GM23338 (cell line): ENCODE measurements around the gene NDUFAB1. TPM values are rescaled to one million over a fixed set of nuclear protein-coding genes. Genes with fewer than 3 reads are reported as not detected.

Experiments used
- ATAC-seq: fragments of 200-7000 bp; cut with Tn5 transposase; 3 replicates; pipeline ENCODE4 v1.9.1; 2020
- DNase-seq: peaks from one replicate; pipeline ENCODE4 v3.0.0-alpha.2; 2015; ENCODE audit warnings: low spot score
- H2AFZ ChIP-seq: fragments of 200-600 bp; sonication (generic); 2 replicates; pipeline ENCODE4 v1.8.0; 2016; ENCODE audit warnings: antibody characterized with exemption, mild to moderate bottlenecking, moderate library complexity
- H3F3A ChIP-seq: fragments of 200-600 bp; sonication (generic); replicated peaks from 2 replicates; pipeline ENCODE4 v1.8.0; 2017; ENCODE audit warnings: antibody characterized with exemption, mixed run types, low read depth
- H3K27ac ChIP-seq: fragments of 200-600 bp; sonication (generic); 2 replicates; pipeline ENCODE4 v1.6.1; 2016; ENCODE audit warnings: low read depth
- H3K27me3 ChIP-seq: fragments of 200-600 bp; sonication (generic); 2 replicates; pipeline ENCODE4 v1.8.0; 2016; ENCODE audit warnings: mild to moderate bottlenecking, mixed run types, moderate library complexity; ENCODE audit not compliant: insufficient read depth
- H3K36me3 ChIP-seq: fragments of 200-600 bp; sonication (generic); 2 replicates; pipeline ENCODE4 v1.8.0; 2016; ENCODE audit warnings: mild to moderate bottlenecking; ENCODE audit not compliant: insufficient read depth
- H3K4me1 ChIP-seq: fragments of 200-600 bp; sonication (generic); 2 replicates; pipeline ENCODE4 v1.8.0; 2016; ENCODE audit warnings: mild to moderate bottlenecking, moderate library complexity; ENCODE audit not compliant: insufficient read depth
- H3K4me2 ChIP-seq: fragments of 200-600 bp; sonication (generic); 2 replicates; pipeline ENCODE4 v1.7.1; 2017; ENCODE audit warnings: mixed run types
- H3K4me3 ChIP-seq: fragments of 200-600 bp; sonication (generic); 2 replicates; pipeline ENCODE4 v1.6.1; 2016; ENCODE audit warnings: mixed run types
- H3K79me2 ChIP-seq: fragments of 200-600 bp; sonication (generic); replicated peaks from 2 replicates; pipeline ENCODE4 v1.8.0; 2017; ENCODE audit warnings: mild to moderate bottlenecking; ENCODE audit not compliant: insufficient read depth
- H3K9me2 ChIP-seq: fragments of 200-600 bp; sonication (generic); 2 replicates; pipeline ENCODE4 v1.8.0; 2017; ENCODE audit not compliant: insufficient read depth
- H4K20me1 ChIP-seq: fragments of 200-600 bp; sonication (generic); replicated peaks from 2 replicates; pipeline ENCODE4 v1.8.0; 2017; ENCODE audit warnings: mild to moderate bottlenecking; ENCODE audit not compliant: insufficient read depth
- H3K27ac Mint-ChIP-seq: 2 replicates; pipeline ENCODE4 v1.8.0; 2020; ENCODE audit warnings: inconsistent platforms, mild to moderate bottlenecking, moderate library complexity, mixed read lengths
- H3K27me3 Mint-ChIP-seq: 3 replicates; pipeline ENCODE4 v1.8.0; 2022; ENCODE audit warnings: low read depth, mild to moderate bottlenecking, moderate library complexity, mixed read lengths, inconsistent platforms; ENCODE audit not compliant: insufficient read depth, poor library complexity
- H3K36me3 Mint-ChIP-seq: 3 replicates; pipeline ENCODE4 v1.8.0; 2021; ENCODE audit warnings: low read depth, mild to moderate bottlenecking, inconsistent platforms, moderate library complexity, mixed read lengths
- H3K4me1 Mint-ChIP-seq: 3 replicates; pipeline ENCODE4 v1.8.0; 2020; ENCODE audit warnings: mild to moderate bottlenecking, inconsistent platforms, mixed read lengths
- H3K4me3 Mint-ChIP-seq: 3 replicates; pipeline ENCODE4 v1.8.0; 2021; ENCODE audit warnings: moderate library complexity, mild to moderate bottlenecking, inconsistent platforms, mixed read lengths
- H3K9me3 Mint-ChIP-seq: 3 replicates; pipeline ENCODE4 v1.8.0; 2020; ENCODE audit warnings: moderate library complexity, mild to moderate bottlenecking, inconsistent platforms, mixed read lengths
- CREB1 ChIP-seq: fragments of 250-450 bp; sonication (Bioruptor Pico); IDR thresholded peaks from 2 replicates; pipeline ENCODE4 v1.5.0; 2020; ENCODE audit warnings: low read depth, mild to moderate bottlenecking, moderate library complexity
- ETS1 ChIP-seq: IDR thresholded peaks from 2 replicates; pipeline ENCODE4 v1.6.1; 2016; ENCODE audit warnings: antibody characterized with exemption
- EZH2 ChIP-seq: fragments of 200-600 bp; sonication (generic); IDR thresholded peaks from one replicate; pipeline ENCODE4 v1.8.0; 2017; ENCODE audit warnings: antibody characterized with exemption, mild to moderate bottlenecking, low read depth; ENCODE audit not compliant: unreplicated experiment
- JUNB ChIP-seq: IDR thresholded peaks from one replicate; pipeline ENCODE4 v1.6.1; 2016; ENCODE audit warnings: antibody characterized with exemption; ENCODE audit not compliant: unreplicated experiment
- NANOG ChIP-seq: IDR thresholded peaks from 2 replicates; pipeline ENCODE4 v1.6.1; 2016; ENCODE audit warnings: antibody characterized with exemption, borderline replicate concordance
- POLR2AphosphoS5 ChIP-seq: IDR thresholded peaks from 2 replicates; pipeline ENCODE4 v1.6.1; 2016; ENCODE audit warnings: antibody characterized with exemption, low read depth
- REST ChIP-seq: IDR thresholded peaks from one replicate; pipeline ENCODE4 v1.6.1; 2018; ENCODE audit warnings: antibody characterized with exemption; ENCODE audit not compliant: unreplicated experiment
- STAT1 ChIP-seq: IDR thresholded peaks from one replicate; pipeline ENCODE4 v1.6.1; 2016; ENCODE audit warnings: antibody characterized with exemption; ENCODE audit not compliant: unreplicated experiment
- ZNF114 ChIP-seq: fragments of 250-450 bp; sonication (Bioruptor Pico); IDR thresholded peaks from 2 replicates; pipeline ENCODE4 v1.5.0; 2020; ENCODE audit warnings: mild to moderate bottlenecking, moderate library complexity
- ZNF331 ChIP-seq: fragments of 250-450 bp; sonication (Bioruptor Pico); IDR thresholded peaks from 2 replicates; pipeline ENCODE4 v1.5.0; 2020; ENCODE audit warnings: low read depth, mild to moderate bottlenecking, moderate library complexity
- ZNF462 ChIP-seq: fragments of 250-450 bp; sonication (Bioruptor Pico); IDR thresholded peaks from 2 replicates; pipeline ENCODE4 v1.5.0; 2020; ENCODE audit warnings: mild to moderate bottlenecking, moderate library complexity
- polyA plus RNA-seq: library from polyadenylated mRNA; unstranded; fragments of >200 nt; fragmentation: Nextera tagmentation; extraction: Ambion mirVana; gene quantifications from 2 replicates; pipeline ENCODE4 v1.2.1, GENCODE V29; 2016
- total RNA-seq: library from RNA; depleted of rRNA; stranded (reverse); fragments of >200 nt; shearing (Covaris generic); gene quantifications from 2 replicates; pipeline ENCODE4 v1.2.3, GENCODE V29; 2014

NDUFAB1 gene
- total and polyA plus RNA-seq, 2 experiments from 2014 or later = 136 to 477 TPM

GRCh38 chr16:23587726-23588125 lies 8.4 kb downstream of the NDUFAB1 start:
- ATAC-seq (no peak), DNase-seq (no peak)
- no peaks in the 10 kb centered on the region for H3F3A ChIP-seq
- H3K4me3 ChIP-seq = no peak overlapping the region
- H3K27me3 Mint-ChIP-seq = no peaks in the 10 kb centered on the region
- H3K27ac ChIP-seq = no peak overlapping the region
- H3K27me3 ChIP-seq = no peaks in the 10 kb centered on the region
- H3K79me2 ChIP-seq = peaks cover 68% of the 10 kb centered on the region
- H2AFZ ChIP-seq = no peak overlapping the region
- H3K4me2 ChIP-seq = no peak overlapping the region
- peaks cover 36% of the 10 kb centered on the region for H3K36me3 ChIP-seq
- no peaks in the 10 kb centered on the region for H3K4me1 Mint-ChIP-seq
- no peaks in the 10 kb centered on the region for H3K9me2 ChIP-seq
- no peak overlapping the region for H3K4me3 Mint-ChIP-seq
- no peak overlapping the region for H3K27ac Mint-ChIP-seq
- peaks cover 80% of the 10 kb centered on the region for H3K36me3 Mint-ChIP-seq
- no peaks in the 10 kb centered on the region for H3K4me1 ChIP-seq
- peaks cover 24% of the 10 kb centered on the region for H4K20me1 ChIP-seq
- no peaks in the 10 kb centered on the region for H3K9me3 Mint-ChIP-seq
- no peak for TF ChIP-seq NANOG

- H4K20me1 ChIP-seq = peaks cover 12% of the 10 kb centered on the region
- H3K4me3 ChIP-seq = no peak overlapping the region
- H3K36me3 Mint-ChIP-seq = peaks cover 75% of the 10 kb centered on the region
- no peak overlapping the region for H3K27ac ChIP-seq
- ATAC-seq = no peak
- H3K4me1 Mint-ChIP-seq = no peaks in the 10 kb centered on the region
- H3K27ac Mint-ChIP-seq = no peak overlapping the region
- H3F3A ChIP-seq = 0 out of 2 replicates have a peak, but pooled peaks cover 1% of the 10 kb centered on the region
- DNase-seq = no peak
- H3K27me3 ChIP-seq = no peaks in the 10 kb centered on the region
- peaks cover 35% of the 10 kb centered on the region for H3K36me3 ChIP-seq
- H3K9me3 Mint-ChIP-seq = no peaks in the 10 kb centered on the region
- H2AFZ ChIP-seq = no peak overlapping the region
- H3K27me3 Mint-ChIP-seq = no peaks in the 10 kb centered on the region
- no peaks in the 10 kb centered on the region for H3K9me2 ChIP-seq
- peaks cover 35% of the 10 kb centered on the region for H3K79me2 ChIP-seq
- H3K4me2 ChIP-seq = no peak overlapping the region
- no peaks in the 10 kb centered on the region for H3K4me1 ChIP-seq
- no peak overlapping the region for H3K4me3 Mint-ChIP-seq
- no peak for TF ChIP-seq STAT1
- no peak for TF ChIP-seq ZNF114
- TF ChIP-seq ETS1 = no peak
- TF ChIP-seq NANOG = no peak
- no peak for TF ChIP-seq REST
- TF ChIP-seq EZH2 = no peak
- no peak for TF ChIP-seq JUNB
- TF ChIP-seq ZNF462 (CRISPR knock-in tag) = no peak
- TF ChIP-seq CREB1 (CRISPR knock-in tag) = no peak
- no peak for TF ChIP-seq ZNF331 (CRISPR knock-in tag)
- no peak for TF ChIP-seq POLR2AphosphoS5
Observed at GRCh38 chr16:23584186-23585076, 11.7 kb downstream of the NDUFAB1 start.
